ENCODE measurements around the gene SKIL. TPM values are rescaled to one million over a fixed set of nuclear protein-coding genes. Genes with fewer than 3 reads are reported as not detected.
A peak's percentile ranks its signal among the peaks of the same experiment; 100 is the strongest.

The SKIL gene
- total and polyA plus RNA-seq, 10 donors = 9.1 to 48.2 (median 33.4) TPM

DNA sequence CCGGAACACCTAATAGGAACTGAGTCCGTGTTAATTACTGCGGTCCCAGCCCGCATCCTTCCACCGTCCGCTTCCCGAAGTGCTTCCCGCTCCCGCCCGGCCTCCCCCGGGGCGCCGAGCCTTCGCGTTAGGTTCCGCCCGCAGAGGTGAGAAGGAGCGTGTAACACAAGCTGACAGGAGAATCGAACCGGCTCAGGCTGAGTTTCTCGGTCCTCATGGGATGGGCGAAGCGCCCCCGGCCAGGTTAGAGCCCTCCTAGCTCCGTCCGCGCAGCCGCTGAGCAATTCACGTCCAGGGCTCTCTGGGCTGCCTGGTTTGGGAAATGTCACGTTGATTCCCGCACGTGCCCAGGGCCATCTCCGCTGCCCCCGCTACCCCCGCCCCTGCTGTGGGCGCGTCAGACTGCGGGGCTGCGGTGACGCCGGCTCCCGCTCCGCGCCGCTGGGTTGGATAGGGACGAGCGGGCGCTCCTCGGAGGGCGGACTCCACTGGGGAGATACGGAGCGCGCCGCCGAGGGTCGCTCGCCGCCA is 62.1 kb downstream of the SKIL start:
- H3K4me3 ChIP-seq = peak overlapping the region; percentile 11 to 66 (median 50)
- H3K9me3 ChIP-seq = no peaks in the 10 kb centered on the region
- H3K27ac ChIP-seq = peak overlapping the region; percentile 29 to 80 (median 70)
- peaks cover 7 to 44% (median 29%) of the 10 kb centered on the region in 6 donors for H3K4me1 ChIP-seq
- no peaks in the 10 kb centered on the region for H3K36me3 ChIP-seq
- H3K27me3 ChIP-seq (replicated peaks in 1 of 7) = peaks cover 0 to 37% (median 23%) of the 10 kb centered on the region in 7 donors
- TF ChIP-seq, protein P1, sequence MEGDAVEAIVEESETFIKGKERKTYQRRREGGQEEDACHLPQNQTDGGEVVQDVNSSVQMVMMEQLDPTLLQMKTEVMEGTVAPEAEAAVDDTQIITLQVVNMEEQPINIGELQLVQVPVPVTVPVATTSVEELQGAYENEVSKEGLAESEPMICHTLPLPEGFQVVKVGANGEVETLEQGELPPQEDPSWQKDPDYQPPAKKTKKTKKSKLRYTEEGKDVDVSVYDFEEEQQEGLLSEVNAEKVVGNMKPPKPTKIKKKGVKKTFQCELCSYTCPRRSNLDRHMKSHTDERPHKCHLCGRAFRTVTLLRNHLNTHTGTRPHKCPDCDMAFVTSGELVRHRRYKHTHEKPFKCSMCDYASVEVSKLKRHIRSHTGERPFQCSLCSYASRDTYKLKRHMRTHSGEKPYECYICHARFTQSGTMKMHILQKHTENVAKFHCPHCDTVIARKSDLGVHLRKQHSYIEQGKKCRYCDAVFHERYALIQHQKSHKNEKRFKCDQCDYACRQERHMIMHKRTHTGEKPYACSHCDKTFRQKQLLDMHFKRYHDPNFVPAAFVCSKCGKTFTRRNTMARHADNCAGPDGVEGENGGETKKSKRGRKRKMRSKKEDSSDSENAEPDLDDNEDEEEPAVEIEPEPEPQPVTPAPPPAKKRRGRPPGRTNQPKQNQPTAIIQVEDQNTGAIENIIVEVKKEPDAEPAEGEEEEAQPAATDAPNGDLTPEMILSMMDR (IDR thresholded peaks at IDR 0.05 in 8 of 11, conservative IDR thresholded peaks at IDR 0.05 in 3 of 11) = peak in 1 of 11 experiments; percentile 7
- peak; percentile 13 to 71 (median 64) for TF ChIP-seq POLR2AphosphoS5 (IDR thresholded peaks at IDR 0.05)
- no peak for TF ChIP-seq POLR2A (IDR thresholded peaks at IDR 0.05)
- intact Hi-C loops (cut with DNase I; ENCODE audit: low total_unique reads) = no loop called here
- WGBS, 5 donors = 0 to 7% (median 4%) methylated on average over 5 to 58 of the region's 58 CpGs
- peak; percentile 72 for DNase-seq

DNA sequence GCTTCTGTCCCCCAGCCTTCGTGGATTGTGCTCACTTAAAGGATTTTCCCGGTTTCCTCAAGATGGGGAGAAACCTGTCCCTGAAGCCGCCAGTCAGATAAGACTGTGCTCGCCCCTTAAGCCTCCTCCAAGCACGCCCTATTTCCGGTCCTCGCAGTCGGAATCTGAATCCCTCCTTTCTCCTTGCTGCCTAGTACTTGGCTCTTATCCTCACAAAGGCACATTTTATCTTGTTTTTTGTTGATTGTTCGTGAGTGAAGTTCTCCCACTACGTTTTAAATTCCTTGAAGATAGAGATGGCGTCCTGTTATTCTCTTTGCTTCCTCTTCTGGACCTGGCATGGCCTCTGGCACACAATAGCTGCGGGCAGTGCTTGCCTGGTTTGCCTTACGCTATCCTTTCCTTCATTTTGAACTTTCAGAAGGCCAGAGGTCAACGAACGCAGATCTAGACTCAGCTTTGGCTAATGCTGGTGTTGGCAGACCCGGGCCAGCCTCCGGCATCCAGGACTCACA is 62.8 kb downstream of the SKIL start:
- peak overlapping the region in 7 of 8 donors; percentile 11 to 66 (median 50) for H3K4me3 ChIP-seq

GRCh38 chr3:170421111-170421641 is 63.7 kb downstream of the SKIL start:
- peak overlapping the region; percentile 29 to 80 (median 70) for H3K27ac ChIP-seq
- peak; percentile 76 for DNase-seq
- H3K9me3 ChIP-seq = no peaks in the 10 kb centered on the region
- peaks cover 0 to 37% (median 23%) of the 10 kb centered on the region in 7 donors for H3K27me3 ChIP-seq (replicated peaks in 1 of 7)
- TF ChIP-seq POLR2A (IDR thresholded peaks at IDR 0.05) (peak in 1 of 3 donors; percentile 34), POLR2AphosphoS5 (IDR thresholded peaks at IDR 0.05) (peak in 2 of 3 donors; percentile 45 to 64)
- TF ChIP-seq, protein P1 (IDR thresholded peaks at IDR 0.05 in 8 of 11, conservative IDR thresholded peaks at IDR 0.05 in 3 of 11) = no peak
- intact Hi-C loops (cut with DNase I; ENCODE audit: low total_unique reads) = no loop called here
- no peaks in the 10 kb centered on the region for H3K36me3 ChIP-seq
- H3K4me3 ChIP-seq = peak overlapping the region in 1 of 8 donors; percentile 15
- peaks cover 7 to 53% (median 29%) of the 10 kb centered on the region in 6 donors for H3K4me1 ChIP-seq
- 52 to 77% (median 65%) methylated on average over 12 of the region's 12 CpGs for WGBS, 5 donors

More for the DNA sequence above, 62.8 kb downstream of the SKIL start:
- intact Hi-C loops (cut with DNase I; ENCODE audit: low total_unique reads) = no loop called here
- Histone ChIP-seq H3K36me3 (no peaks in the 10 kb centered on the region), H3K4me1 (peaks cover 7 to 46% (median 29%) of the 10 kb centered on the region in 6 donors), H3K9me3 (no peaks in the 10 kb centered on the region), H3K27ac (peak overlapping the region; percentile 29 to 80 (median 70)), H3K27me3 (replicated peaks in 1 of 7) (peaks cover 0 to 37% (median 23%) of the 10 kb centered on the region in 7 donors)
- DNase-seq = no peak
- TF ChIP-seq, protein P1 (IDR thresholded peaks at IDR 0.05 in 8 of 11, conservative IDR thresholded peaks at IDR 0.05 in 3 of 11) = no peak
- TF ChIP-seq POLR2A (IDR thresholded peaks at IDR 0.05) = no peak
- no peak for TF ChIP-seq POLR2AphosphoS5 (IDR thresholded peaks at IDR 0.05)
- WGBS, 5 donors = 48 to 60% (median 50%) methylated on average over 17 of the region's 17 CpGs

DNA sequence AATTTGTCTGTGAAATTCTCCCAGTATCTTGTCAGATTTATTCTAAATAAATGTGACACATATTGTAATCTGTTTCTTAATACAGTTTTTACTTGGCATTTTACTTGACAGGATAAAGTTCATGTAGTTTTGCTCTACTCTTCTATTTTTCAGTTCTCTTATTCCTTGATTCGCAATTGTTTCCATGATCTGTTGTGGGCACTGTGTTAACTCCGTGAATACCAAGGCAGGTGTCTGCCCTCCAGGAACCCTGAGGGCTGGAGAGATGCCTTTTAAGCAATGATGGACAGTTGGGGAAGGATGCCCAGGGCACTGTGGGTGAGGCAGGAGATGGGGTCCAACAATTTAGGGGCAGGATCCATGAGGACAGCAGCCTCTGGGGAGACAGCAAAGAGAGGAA is 64.2 kb downstream of the SKIL start:
- peak overlapping the region; percentile 29 to 80 (median 69) for H3K27ac ChIP-seq
- 71 to 86% (median 80%) methylated on average over 2 of the region's 2 CpGs for WGBS, 5 donors
- TF ChIP-seq, protein P1 (IDR thresholded peaks at IDR 0.05 in 8 of 11, conservative IDR thresholded peaks at IDR 0.05 in 3 of 11) = no peak
- no peak for TF ChIP-seq POLR2AphosphoS5 (IDR thresholded peaks at IDR 0.05)
- TF ChIP-seq POLR2A (IDR thresholded peaks at IDR 0.05) = no peak
- H3K9me3 ChIP-seq = no peaks in the 10 kb centered on the region
- peaks cover 7 to 54% (median 29%) of the 10 kb centered on the region in 6 donors for H3K4me1 ChIP-seq
- H3K36me3 ChIP-seq = no peaks in the 10 kb centered on the region
- peak overlapping the region in 1 of 8 donors; percentile 15 for H3K4me3 ChIP-seq
- intact Hi-C loops (cut with DNase I; ENCODE audit: low total_unique reads) = no loop called here
- DNase-seq = no peak
- H3K27me3 ChIP-seq (replicated peaks in 1 of 7) = peaks cover 0 to 37% (median 23%) of the 10 kb centered on the region in 7 donors
